Measurements from ENCODE around the gene ACACA. TPM values are rescaled to one million over a fixed set of nuclear protein-coding genes. Genes with fewer than 3 reads are reported as not detected.

Gene ACACA
- total RNA-seq, 2 experiments from 2014 or later: 57.2 to 61.1 TPM

- Mint-ChIP-seq H3K36me3 (ENCODE audit: low read depth) (peaks cover 49% of the 10 kb centered on the region), H3K4me1 (no peaks in the 10 kb centered on the region), H3K4me3 (no peak overlapping the region), H3K27me3 (no peaks in the 10 kb centered on the region), H3K9me3 (ENCODE audit: low read depth) (no peaks in the 10 kb centered on the region), H3K27ac (no peak overlapping the region)
- DNase-seq: no peak
- ChIA-PET CTCF (interaction anchor here (0.9 to 1.1 kb wide), 3 partner anchors 10 to 116 kb away, joined by 4 read pairs; no protein-coding TSS in a partner anchor), POLR2A (no interaction called here)
- ATAC-seq: no peak
- intact Hi-C loops (cut with DNase I, micrococcal nuclease): no loop called here
These were observed 282.5 kb downstream of the ACACA start for GRCh38 chr17:37123941-37124820.

DNA sequence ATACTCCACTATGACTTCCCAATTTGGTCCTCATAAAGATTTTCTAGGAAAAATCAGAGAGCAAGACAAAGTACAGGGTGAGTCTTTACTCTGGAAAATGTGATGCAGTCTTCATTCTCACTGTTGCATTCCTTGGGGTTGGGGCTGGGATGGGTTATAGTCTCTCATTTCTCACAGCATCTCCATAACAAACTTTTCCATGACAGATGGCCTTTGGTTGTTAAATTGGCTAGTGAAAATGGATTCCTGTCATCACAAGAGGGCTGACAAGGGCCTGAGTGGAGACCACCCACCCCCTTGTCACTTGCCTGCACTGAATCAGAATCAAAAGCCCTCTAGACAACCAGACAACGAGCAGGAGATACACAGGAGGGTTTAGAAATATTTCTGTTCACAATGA lies 283.2 kb downstream of the ACACA start:
- Mint-ChIP-seq H3K4me3 (no peak overlapping the region), H3K9me3 (ENCODE audit: low read depth) (no peaks in the 10 kb centered on the region), H3K27ac (no peak overlapping the region), H3K36me3 (ENCODE audit: low read depth) (peaks cover 48% of the 10 kb centered on the region), H3K27me3 (no peaks in the 10 kb centered on the region), H3K4me1 (no peaks in the 10 kb centered on the region)
- POLR2A ChIA-PET: no interaction called here
- intact Hi-C loops (cut with DNase I, micrococcal nuclease): no loop called here
- DNase-seq (no peak), ATAC-seq (no peak)
- CTCF ChIA-PET: interaction anchor here (0.7 kb wide), 1 partner anchor 11 kb away, joined by 3 read pairs; no protein-coding TSS in a partner anchor

DNA sequence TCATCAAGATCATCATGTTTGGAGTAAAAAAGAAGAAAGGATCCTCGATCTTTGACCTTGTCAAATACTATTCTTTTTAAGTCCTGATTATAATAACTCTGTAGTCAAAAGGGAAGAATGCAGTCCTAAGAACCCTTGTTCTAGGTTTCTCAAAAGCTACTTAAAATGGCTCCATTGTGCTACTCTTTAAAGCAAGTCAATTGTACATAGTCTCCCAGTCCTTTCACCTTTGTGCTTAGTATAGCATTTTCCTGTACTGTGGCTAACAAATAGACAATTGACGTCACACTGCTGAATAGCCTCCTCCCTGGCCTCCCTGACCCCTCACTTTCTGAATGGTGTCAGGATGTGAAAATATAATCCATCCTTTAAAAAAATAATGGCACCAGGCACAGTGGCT lies 285.0 kb downstream of the ACACA start:
- no peaks in the 10 kb centered on the region for H3K27me3 Mint-ChIP-seq
- DNase-seq: no peak
- H3K27ac Mint-ChIP-seq: no peak overlapping the region
- H3K4me3 Mint-ChIP-seq: no peak overlapping the region
- peaks cover 43% of the 10 kb centered on the region for H3K36me3 Mint-ChIP-seq (ENCODE audit: low read depth)
- intact Hi-C loops (cut with DNase I, micrococcal nuclease): no loop called here
- ATAC-seq: no peak
- no peaks in the 10 kb centered on the region for H3K4me1 Mint-ChIP-seq
- H3K9me3 Mint-ChIP-seq (ENCODE audit: low read depth): no peaks in the 10 kb centered on the region
- ChIA-PET POLR2A (no interaction called here), CTCF (no interaction called here)

DNA sequence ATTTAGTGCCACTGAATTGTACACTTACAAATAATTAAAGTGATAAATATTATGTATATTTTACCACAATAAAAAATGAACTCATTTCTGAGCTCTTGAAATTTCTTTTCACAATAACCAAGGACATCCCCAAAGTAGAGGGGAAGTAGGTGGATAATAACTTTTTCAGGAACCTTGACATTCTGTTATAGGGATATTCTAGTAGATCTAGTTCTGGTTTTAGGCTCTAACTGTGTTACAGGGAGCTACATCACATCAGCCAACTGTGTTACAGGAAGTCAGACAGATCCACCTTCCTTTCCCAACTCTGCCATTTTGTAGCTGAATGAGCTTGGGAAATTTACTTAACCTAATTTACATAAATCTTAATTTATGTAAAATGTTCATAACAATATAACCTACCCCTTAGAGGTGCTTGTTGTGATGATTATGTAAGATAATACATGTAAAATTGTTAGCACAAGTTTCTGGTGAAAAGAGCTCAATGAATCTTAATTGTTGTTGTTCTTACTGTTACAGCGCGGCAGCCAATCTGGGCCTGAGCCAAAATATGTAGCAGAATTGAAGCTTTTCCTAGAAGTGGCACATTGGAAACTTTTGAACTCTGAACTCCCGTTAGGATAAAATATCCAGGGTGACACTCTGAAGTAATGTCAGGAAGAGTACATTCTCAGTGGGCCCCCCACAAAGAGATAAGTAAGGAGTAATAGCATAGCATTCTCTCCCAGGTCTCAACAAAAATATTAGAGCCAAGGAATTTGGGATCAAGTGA lies 288.1 kb downstream of the ACACA start:
- CTCF ChIA-PET: no interaction called here
- Mint-ChIP-seq H3K27me3 (no peaks in the 10 kb centered on the region), H3K36me3 (ENCODE audit: low read depth) (peaks cover 30% of the 10 kb centered on the region), H3K4me1 (no peaks in the 10 kb centered on the region), H3K27ac (no peak overlapping the region), H3K4me3 (no peak overlapping the region), H3K9me3 (ENCODE audit: low read depth) (no peaks in the 10 kb centered on the region)
- intact Hi-C loops (cut with DNase I, micrococcal nuclease): no loop called here
- POLR2A ChIA-PET: interaction anchor here (0.5 kb wide), 1 partner anchor 881 kb away, joined by 5 read pairs; no protein-coding TSS in a partner anchor
- no peak for DNase-seq
- no peak for ATAC-seq

GRCh38 chr17:37117373-37118142 lies 289.1 kb downstream of the ACACA start:
- no peak for DNase-seq
- Mint-ChIP-seq H3K4me3 (no peak overlapping the region), H3K36me3 (ENCODE audit: low read depth) (peaks cover 31% of the 10 kb centered on the region), H3K27ac (no peak overlapping the region), H3K4me1 (no peaks in the 10 kb centered on the region), H3K9me3 (ENCODE audit: low read depth) (no peaks in the 10 kb centered on the region), H3K27me3 (no peaks in the 10 kb centered on the region)
- POLR2A ChIA-PET: no interaction called here
- ATAC-seq: no peak
- CTCF ChIA-PET: interaction anchor here (0.7 to 1.1 kb wide), 2 partner anchors 15 to 34 kb away, joined by 4 read pairs; no protein-coding TSS in a partner anchor
- intact Hi-C loops (cut with DNase I, micrococcal nuclease): no loop called here

DNA sequence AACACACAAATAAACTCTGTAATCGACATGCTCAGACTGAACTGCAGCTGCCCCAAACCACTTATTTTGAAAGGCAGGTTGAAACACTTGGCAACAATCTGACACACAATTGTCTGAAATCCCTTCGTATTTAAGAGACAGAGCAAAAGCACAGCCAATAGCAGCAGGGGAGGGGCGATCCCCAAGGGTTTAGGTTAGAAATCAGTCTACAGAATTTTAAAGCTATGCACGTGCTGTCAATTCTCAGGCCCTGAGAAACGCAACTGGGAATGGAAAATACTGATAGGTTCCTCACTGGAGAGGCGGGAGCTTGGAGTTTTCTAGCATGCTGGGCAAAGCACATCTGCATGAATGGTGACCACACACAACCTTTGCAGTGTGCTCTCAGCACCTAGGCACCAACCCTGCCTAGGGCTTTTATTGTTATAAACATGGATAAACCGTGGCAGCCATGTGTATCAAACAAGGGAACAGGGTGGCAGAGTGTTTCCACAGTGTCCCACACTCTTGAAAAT lies 289.9 kb downstream of the ACACA start:
- ChIA-PET CTCF (interaction anchor here (1.1 kb wide), 2 partner anchors 9 to 16 kb away, joined by 4 read pairs; no protein-coding TSS in a partner anchor), POLR2A (no interaction called here)
- DNase-seq: no peak
- H3K36me3 Mint-ChIP-seq (ENCODE audit: low read depth): peaks cover 29% of the 10 kb centered on the region
- ATAC-seq: no peak
- H3K4me3 Mint-ChIP-seq: no peak overlapping the region
- H3K4me1 Mint-ChIP-seq: no peaks in the 10 kb centered on the region
- H3K27me3 Mint-ChIP-seq: no peaks in the 10 kb centered on the region
- intact Hi-C loops (cut with DNase I, micrococcal nuclease): no loop called here
- no peaks in the 10 kb centered on the region for H3K9me3 Mint-ChIP-seq (ENCODE audit: low read depth)
- no peak overlapping the region for H3K27ac Mint-ChIP-seq

- no peak for ATAC-seq
- peaks cover 33% of the 10 kb centered on the region for H3K36me3 Mint-ChIP-seq (ENCODE audit: low read depth)
- H3K27me3 Mint-ChIP-seq: no peaks in the 10 kb centered on the region
- H3K4me1 Mint-ChIP-seq: no peaks in the 10 kb centered on the region
- intact Hi-C loops (cut with DNase I, micrococcal nuclease): no loop called here
- no peak overlapping the region for H3K4me3 Mint-ChIP-seq
- no peak for DNase-seq
- ChIA-PET POLR2A (no interaction called here), CTCF (interaction anchor here (0.7 kb wide), 1 partner anchor 9 kb away, joined by 3 read pairs; no protein-coding TSS in a partner anchor)
- H3K9me3 Mint-ChIP-seq (ENCODE audit: low read depth): no peaks in the 10 kb centered on the region
- no peak overlapping the region for H3K27ac Mint-ChIP-seq
These were observed 295.3 kb downstream of the ACACA start for GRCh38 chr17:37111329-37111728.

DNA sequence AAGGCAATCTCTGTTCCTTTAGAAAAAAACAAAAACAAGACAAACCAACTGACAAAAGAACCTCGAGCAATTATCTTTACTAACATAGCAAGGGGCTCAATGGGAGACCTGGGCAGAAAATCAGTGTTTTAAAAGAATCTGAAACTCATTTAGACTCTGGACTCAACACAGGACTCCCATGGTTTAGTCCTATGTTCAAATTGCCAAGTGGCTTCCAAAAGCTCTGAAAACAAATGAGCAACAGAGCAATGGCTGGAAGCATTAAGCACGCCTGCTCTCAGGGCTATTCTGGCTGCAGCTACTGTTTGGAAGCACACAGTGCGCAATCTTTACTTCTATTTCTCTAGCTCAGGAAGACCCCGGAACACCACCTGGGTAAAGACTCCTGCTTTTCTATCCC lies 295.9 kb downstream of the ACACA start:
- H3K4me3 Mint-ChIP-seq: no peak overlapping the region
- ChIA-PET CTCF (interaction anchor here (0.7 kb wide), 1 partner anchor 9 kb away, joined by 3 read pairs; no protein-coding TSS in a partner anchor), POLR2A (no interaction called here)
- peaks cover 33% of the 10 kb centered on the region for H3K36me3 Mint-ChIP-seq (ENCODE audit: low read depth)
- H3K27me3 Mint-ChIP-seq: no peaks in the 10 kb centered on the region
- DNase-seq (no peak), ATAC-seq (no peak)
- intact Hi-C loops (cut with DNase I, micrococcal nuclease): no loop called here
- H3K4me1 Mint-ChIP-seq: no peaks in the 10 kb centered on the region
- H3K9me3 Mint-ChIP-seq (ENCODE audit: low read depth): no peaks in the 10 kb centered on the region
- H3K27ac Mint-ChIP-seq: no peak overlapping the region

DNA sequence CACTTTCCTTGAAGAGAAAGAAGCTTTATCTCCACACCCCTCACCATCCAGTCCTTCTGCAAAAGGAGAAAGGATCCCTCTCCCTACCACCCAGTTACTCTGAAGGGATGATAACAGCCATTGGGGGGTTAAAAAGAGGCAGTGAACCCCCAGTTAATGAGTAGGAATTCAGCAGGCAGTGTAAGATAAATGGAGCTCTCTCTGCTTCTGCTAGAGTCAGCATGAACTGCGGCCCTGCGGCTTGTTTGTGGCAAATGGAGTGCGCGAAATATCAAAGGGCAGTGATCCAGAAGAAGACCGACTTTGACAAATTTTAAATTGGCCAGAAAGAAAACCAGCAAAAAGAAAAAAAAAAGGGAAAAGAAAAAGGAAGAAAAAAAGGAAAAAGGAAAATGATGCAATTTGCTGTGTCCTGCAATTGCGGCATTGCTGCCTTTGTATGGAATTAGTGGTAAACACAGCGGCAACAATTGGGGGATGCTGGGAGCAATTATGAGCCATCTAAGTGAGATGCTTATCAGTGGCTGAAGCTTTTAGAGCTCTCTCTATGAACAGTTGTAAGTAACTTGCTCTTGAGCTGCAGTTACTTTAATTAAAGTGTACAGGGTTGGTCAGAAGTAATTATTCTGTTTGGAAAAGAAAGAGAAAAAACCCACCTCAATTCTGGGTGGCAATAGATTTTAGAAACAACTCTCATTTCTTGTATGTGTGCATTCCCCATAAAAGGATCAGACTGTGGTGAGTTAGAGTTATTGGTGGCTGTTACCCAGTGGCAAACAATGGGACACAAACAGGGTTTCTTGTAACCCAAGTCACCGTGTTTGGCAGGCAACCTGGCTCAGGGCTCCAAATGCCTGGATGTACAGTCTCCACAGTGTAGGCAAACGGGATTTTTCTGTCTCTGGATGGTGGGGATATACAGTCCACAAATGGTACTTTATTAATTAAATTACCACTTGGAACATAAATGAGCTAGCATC lies 296.6 kb downstream of the ACACA start:
- intact Hi-C loops (cut with DNase I, micrococcal nuclease): no loop called here
- ATAC-seq (no peak), DNase-seq (no peak)
- H3K36me3 Mint-ChIP-seq (ENCODE audit: low read depth): peaks cover 34% of the 10 kb centered on the region
- H3K27me3 Mint-ChIP-seq: no peaks in the 10 kb centered on the region
- CTCF ChIA-PET: no interaction called here
- no peaks in the 10 kb centered on the region for H3K4me1 Mint-ChIP-seq
- POLR2A ChIA-PET: no interaction called here
- H3K4me3 Mint-ChIP-seq: no peak overlapping the region
- H3K27ac Mint-ChIP-seq: no peak overlapping the region
- no peaks in the 10 kb centered on the region for H3K9me3 Mint-ChIP-seq (ENCODE audit: low read depth)

GRCh38 chr17:37109106-37109505 lies 297.5 kb downstream of the ACACA start:
- ATAC-seq (no peak), DNase-seq (no peak)
- CTCF ChIA-PET: no interaction called here
- Mint-ChIP-seq H3K27me3 (no peaks in the 10 kb centered on the region), H3K4me3 (no peak overlapping the region), H3K27ac (no peak overlapping the region), H3K9me3 (ENCODE audit: low read depth) (no peaks in the 10 kb centered on the region), H3K4me1 (no peaks in the 10 kb centered on the region), H3K36me3 (ENCODE audit: low read depth) (peaks cover 37% of the 10 kb centered on the region)
- intact Hi-C loops (cut with DNase I, micrococcal nuclease): no loop called here
- POLR2A ChIA-PET: no interaction called here

All from activated CD4-positive, alpha-beta T cell treated with anti-CD3 and anti-CD28 coated beads for 36 hours (primary cell).